HUES48 (cell line): ENCODE data around the gene FAM76B.

Source experiments
- H3K27ac ChIP-seq: one replicate; pipeline ENCODE4 v1.7.0; 2013; ENCODE audit warnings: low read depth, low read length, inconsistent platforms
- H3K27me3 ChIP-seq: 2 replicates; pipeline ENCODE4 v1.6.1; 2013; ENCODE audit warnings: mild to moderate bottlenecking, low read length; ENCODE audit not compliant: control insufficient read depth, insufficient read depth
- H3K36me3 ChIP-seq: 2 replicates; pipeline ENCODE4 v1.6.1; 2013; ENCODE audit warnings: low read length; ENCODE audit not compliant: control insufficient read depth, insufficient read depth
- H3K4me1 ChIP-seq: 2 replicates; pipeline ENCODE4 v1.6.1; 2013; ENCODE audit warnings: mild to moderate bottlenecking, low read length; ENCODE audit not compliant: control insufficient read depth, insufficient read depth
- H3K4me3 ChIP-seq: 2 replicates; pipeline ENCODE4 v1.5.1; 2013; ENCODE audit warnings: mild to moderate bottlenecking, low read depth, low read length
- H3K9ac ChIP-seq: 2 replicates; pipeline ENCODE4 v1.6.1; 2013; ENCODE audit warnings: mild to moderate bottlenecking, low read depth, low read length, moderate library complexity
- H3K9me3 ChIP-seq: 2 replicates; pipeline ENCODE4 v1.6.1; 2013; ENCODE audit warnings: low read length; ENCODE audit not compliant: control insufficient read depth, insufficient read depth

The FAM76B gene

DNA sequence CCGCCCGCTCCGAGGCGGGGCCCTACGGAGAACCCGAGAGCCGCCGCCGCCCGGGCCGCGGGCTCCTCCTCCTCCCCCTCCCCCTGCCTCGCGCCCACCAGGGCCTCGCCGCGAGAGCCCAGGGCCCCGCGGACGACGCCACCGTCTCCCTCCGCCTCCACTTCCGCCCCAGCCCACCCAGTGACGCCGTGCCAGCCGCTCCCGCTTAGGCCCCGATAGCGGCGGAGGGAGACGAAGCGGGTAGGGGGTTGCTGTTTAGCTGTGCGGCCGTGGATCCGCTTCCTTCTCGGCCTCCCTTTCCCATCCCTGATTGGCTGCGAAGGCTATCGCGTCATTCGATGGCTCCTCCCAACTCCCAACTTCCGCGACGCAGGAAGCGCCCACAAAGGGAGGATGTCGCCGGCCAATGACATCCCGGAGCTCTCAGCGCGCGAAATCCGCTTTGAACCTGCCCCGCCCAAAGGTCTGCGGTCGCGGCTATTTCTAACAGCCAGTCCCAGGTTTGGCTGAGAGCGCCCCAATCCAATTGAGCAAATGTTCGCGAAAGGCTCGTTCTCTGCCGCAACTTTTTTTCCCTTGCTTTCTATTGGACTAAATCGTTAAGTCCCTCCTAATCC is at the start of gene FAM76B:
Gene FAM76B (minus strand): TSS at position 277 of the 617 bp plus-strand sequence. CDS start 304 bp downstream, outside the sequence.
- Histone ChIP-seq H3K36me3 (peaks cover 34% of the 10 kb centered on the region), H3K9ac (peak within 1 kb of the TSS; percentile 96), H3K4me3 (peak within 1 kb of the TSS; percentile 82), H3K9me3 (no peaks in the 10 kb centered on the region), H3K27me3 (no peaks in the 10 kb centered on the region), H3K27ac (peak within 1 kb of the TSS; percentile 99), H3K4me1 (peaks cover 18% of the 10 kb centered on the region; the same call in 1 of the 2 replicates)

GRCh38 chr11:95835768-95836488 is 46.3 kb upstream of the FAM76B start:
- Histone ChIP-seq H3K27me3 (no peaks in the 10 kb centered on the region), H3K4me3 (no peak overlapping the region), H3K9me3 (no peaks in the 10 kb centered on the region), H3K27ac (no peak overlapping the region), H3K4me1 (no peaks in the 10 kb centered on the region), H3K36me3 (peaks cover 88% of the 10 kb centered on the region), H3K9ac (no peak overlapping the region)

GRCh38 chr11:95835351-95835750 is 45.8 kb upstream of the FAM76B start:
- Histone ChIP-seq H3K9me3 (no peaks in the 10 kb centered on the region), H3K4me3 (no peak overlapping the region), H3K9ac (no peak overlapping the region), H3K27ac (no peak overlapping the region), H3K36me3 (peaks cover 85% of the 10 kb centered on the region), H3K27me3 (no peaks in the 10 kb centered on the region), H3K4me1 (no peaks in the 10 kb centered on the region)

- Histone ChIP-seq H3K9ac (no peak overlapping the region), H3K27ac (no peak overlapping the region), H3K27me3 (no peaks in the 10 kb centered on the region), H3K4me1 (no peaks in the 10 kb centered on the region), H3K36me3 (peaks cover 91% of the 10 kb centered on the region), H3K4me3 (no peak overlapping the region), H3K9me3 (no peaks in the 10 kb centered on the region)
These were observed 43.8 kb upstream of the FAM76B start for GRCh38 chr11:95833378-95833777.

- Histone ChIP-seq H3K27ac (no peak overlapping the region), H3K36me3 (peaks cover 92% of the 10 kb centered on the region), H3K9me3 (no peaks in the 10 kb centered on the region), H3K4me1 (no peaks in the 10 kb centered on the region), H3K4me3 (no peak overlapping the region), H3K9ac (no peak overlapping the region), H3K27me3 (no peaks in the 10 kb centered on the region)
These were observed 43.2 kb upstream of the FAM76B start for GRCh38 chr11:95832763-95833162.

GRCh38 chr11:95831198-95831883 is 41.8 kb upstream of the FAM76B start:
- Histone ChIP-seq H3K27me3 (no peaks in the 10 kb centered on the region), H3K9ac (no peak overlapping the region), H3K4me3 (no peak overlapping the region), H3K36me3 (peaks cover 90% of the 10 kb centered on the region), H3K27ac (no peak overlapping the region), H3K9me3 (no peaks in the 10 kb centered on the region), H3K4me1 (no peaks in the 10 kb centered on the region)

GRCh38 chr11:95829580-95830259 is 40.1 kb upstream of the FAM76B start:
- no peak overlapping the region for H3K9ac ChIP-seq
- H3K4me1 ChIP-seq = no peaks in the 10 kb centered on the region
- H3K36me3 ChIP-seq = peaks cover 88% of the 10 kb centered on the region
- no peak overlapping the region for H3K4me3 ChIP-seq
- no peaks in the 10 kb centered on the region for H3K9me3 ChIP-seq
- no peak overlapping the region for H3K27ac ChIP-seq
- H3K27me3 ChIP-seq = no peaks in the 10 kb centered on the region

GRCh38 chr11:95827696-95828095 is 38.1 kb upstream of the FAM76B start:
- Histone ChIP-seq H3K4me1 (no peaks in the 10 kb centered on the region), H3K4me3 (no peak overlapping the region), H3K27me3 (no peaks in the 10 kb centered on the region), H3K27ac (no peak overlapping the region), H3K36me3 (peaks cover 88% of the 10 kb centered on the region), H3K9ac (no peak overlapping the region), H3K9me3 (no peaks in the 10 kb centered on the region)

DNA sequence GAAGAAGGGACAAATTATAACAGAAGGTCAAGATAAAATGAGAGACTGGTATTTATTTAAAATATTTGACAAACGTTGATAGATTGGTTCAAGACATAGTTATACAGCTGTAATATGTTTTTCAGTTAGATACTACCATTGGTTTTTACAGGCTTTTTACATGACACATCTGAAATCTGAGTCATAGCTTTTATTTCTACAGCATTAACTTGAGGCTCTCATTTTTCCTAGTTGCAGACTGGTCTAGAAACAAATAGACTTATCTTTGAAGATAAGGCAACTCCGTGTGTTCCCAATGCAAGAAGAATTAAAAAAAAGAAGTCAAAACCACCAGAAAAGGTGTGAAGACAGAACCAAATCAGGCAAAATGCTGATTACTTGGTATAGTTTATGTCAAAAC is 32.1 kb upstream of the FAM76B start:
- Histone ChIP-seq H3K4me3 (no peak overlapping the region), H3K27me3 (no peaks in the 10 kb centered on the region), H3K36me3 (peaks cover 80% of the 10 kb centered on the region), H3K27ac (no peak overlapping the region), H3K9me3 (no peaks in the 10 kb centered on the region), H3K4me1 (no peaks in the 10 kb centered on the region), H3K9ac (no peak overlapping the region)

DNA sequence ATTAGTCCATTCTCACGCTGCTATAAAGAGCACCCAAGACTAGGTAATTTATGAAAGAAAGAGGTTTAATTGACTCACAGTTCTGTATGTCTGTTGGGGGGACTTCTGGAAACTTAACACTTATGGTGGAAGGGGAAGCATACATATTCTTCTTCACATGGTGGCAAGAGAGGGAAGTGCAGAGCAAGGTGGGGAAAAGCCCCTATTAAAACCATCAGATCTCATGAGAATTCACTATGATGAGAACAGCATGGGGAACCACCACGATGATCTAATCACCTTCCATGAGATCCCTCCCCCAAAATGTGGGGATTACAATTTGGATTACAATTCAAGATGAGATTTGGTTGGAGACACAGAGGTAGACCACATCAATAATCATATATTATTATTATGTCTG is 26.5 kb upstream of the FAM76B start:
- H3K36me3 ChIP-seq = peaks cover 63% of the 10 kb centered on the region
- no peaks in the 10 kb centered on the region for H3K4me1 ChIP-seq
- no peaks in the 10 kb centered on the region for H3K9me3 ChIP-seq
- no peak overlapping the region for H3K9ac ChIP-seq
- H3K27me3 ChIP-seq = no peaks in the 10 kb centered on the region
- H3K4me3 ChIP-seq = no peak overlapping the region
- no peak overlapping the region for H3K27ac ChIP-seq
